GM19395 (cell line): ENCODE data around the gene PPP1R12B.

Experiments used
- ATAC-seq: cut with Tn5 transposase; IDR thresholded peaks from one replicate; pipeline ENCODE4 v1.9.1; 2021; ENCODE audit warnings: mild to moderate bottlenecking, moderate library complexity; ENCODE audit not compliant: unreplicated experiment

Gene PPP1R12B, protein sequence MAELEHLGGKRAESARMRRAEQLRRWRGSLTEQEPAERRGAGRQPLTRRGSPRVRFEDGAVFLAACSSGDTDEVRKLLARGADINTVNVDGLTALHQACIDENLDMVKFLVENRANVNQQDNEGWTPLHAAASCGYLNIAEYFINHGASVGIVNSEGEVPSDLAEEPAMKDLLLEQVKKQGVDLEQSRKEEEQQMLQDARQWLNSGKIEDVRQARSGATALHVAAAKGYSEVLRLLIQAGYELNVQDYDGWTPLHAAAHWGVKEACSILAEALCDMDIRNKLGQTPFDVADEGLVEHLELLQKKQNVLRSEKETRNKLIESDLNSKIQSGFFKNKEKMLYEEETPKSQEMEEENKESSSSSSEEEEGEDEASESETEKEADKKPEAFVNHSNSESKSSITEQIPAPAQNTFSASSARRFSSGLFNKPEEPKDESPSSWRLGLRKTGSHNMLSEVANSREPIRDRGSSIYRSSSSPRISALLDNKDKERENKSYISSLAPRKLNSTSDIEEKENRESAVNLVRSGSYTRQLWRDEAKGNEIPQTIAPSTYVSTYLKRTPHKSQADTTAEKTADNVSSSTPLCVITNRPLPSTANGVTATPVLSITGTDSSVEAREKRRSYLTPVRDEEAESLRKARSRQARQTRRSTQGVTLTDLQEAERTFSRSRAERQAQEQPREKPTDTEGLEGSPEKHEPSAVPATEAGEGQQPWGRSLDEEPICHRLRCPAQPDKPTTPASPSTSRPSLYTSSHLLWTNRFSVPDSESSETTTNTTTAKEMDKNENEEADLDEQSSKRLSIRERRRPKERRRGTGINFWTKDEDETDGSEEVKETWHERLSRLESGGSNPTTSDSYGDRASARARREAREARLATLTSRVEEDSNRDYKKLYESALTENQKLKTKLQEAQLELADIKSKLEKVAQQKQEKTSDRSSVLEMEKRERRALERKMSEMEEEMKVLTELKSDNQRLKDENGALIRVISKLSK

DNA sequence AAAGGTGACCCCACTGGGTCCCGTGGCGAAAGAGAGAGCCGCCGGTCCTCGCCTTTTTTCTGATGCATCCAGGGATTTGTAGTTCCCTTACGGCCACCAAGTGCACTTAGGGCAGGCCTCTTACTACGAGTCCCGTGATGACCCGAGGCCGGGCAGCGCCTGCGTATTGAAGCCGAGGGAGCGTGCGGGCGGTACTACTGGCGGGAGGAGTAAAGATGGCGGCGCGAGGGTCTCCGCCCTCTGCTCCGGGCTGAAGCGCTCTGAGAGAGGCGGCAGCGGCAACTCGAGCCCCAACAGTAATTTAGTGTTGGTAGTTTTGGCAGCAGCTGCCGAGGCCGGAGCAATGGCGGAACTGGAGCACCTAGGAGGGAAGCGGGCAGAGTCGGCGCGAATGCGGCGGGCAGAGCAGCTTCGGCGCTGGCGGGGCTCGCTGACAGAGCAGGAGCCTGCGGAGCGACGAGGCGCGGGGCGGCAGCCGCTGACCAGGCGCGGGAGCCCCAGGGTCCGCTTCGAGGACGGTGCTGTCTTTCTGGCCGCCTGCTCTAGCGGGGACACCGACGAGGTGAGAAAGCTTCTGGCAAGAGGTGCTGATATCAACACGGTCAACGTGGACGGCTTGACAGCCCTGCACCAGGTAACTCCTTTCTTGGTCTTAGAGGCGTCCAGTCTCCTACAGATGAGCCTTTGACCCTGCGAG is at the start of gene PPP1R12B:
PPP1R12B (plus strand) TSS at position 191 of the 697 bp plus-strand sequence; CDS start at position 344, 153 bp downstream.
- ATAC-seq = peak; percentile 96

DNA sequence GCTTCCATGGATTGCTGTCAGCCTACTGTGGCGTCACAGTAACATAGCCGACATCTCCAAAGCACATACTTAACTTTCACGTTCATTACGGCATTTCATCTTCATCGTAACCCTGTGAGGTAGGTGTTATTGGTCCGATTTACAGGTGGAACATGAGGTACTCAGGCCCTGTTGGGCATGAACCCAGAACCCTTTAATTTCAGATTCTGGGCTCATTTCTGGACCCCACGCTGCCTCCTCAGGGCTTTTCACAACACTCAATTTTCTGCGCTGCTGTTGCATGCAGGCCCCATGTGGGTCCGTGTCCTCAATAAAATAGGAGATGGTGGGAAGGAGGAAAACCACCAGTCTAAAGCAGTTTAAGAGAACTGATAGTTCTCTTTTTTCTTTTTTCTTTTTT is 46.3 kb upstream of the PPP1R12B start:
- no peak for ATAC-seq

DNA sequence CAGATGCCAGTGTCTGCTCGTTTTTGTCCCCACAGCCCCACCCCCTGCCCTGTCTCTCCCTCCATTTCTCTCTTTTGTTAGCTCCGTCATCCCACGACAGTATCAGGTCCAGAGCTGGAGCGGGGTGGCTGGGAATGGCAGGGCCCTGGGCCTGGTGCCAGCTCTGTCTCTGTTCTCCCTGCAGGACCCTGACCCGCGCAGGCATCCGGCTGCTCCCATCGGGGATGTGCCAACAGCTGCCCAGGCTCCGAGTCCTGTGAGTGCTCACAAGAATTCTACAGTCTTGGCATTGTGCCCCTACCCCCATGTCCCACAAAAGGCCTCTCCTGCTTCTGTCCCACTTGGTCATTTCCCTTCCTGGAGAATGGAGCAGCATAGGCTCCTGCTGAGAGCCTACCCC is 44.1 kb upstream of the PPP1R12B start:
- ATAC-seq = no peak

DNA sequence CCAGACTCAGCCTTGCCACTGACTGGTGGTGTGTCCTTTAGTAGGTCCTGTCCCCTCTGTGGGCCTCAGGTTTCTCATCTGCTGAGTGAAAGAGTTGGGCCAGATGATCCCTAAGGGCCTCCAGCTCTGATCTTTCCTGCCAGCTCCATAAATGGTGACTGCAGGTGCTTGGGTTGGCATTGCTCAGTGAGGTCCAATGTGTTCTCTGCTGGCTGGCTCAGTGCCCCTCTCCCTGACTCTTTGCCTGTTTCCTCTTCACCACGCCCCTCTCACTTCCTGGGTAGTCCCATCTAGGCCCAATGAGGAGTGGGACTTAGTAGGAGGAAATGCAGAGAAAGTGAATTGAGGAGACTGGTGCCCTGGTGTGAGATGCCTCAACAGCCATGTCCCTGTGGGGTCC is 43.3 kb upstream of the PPP1R12B start:
- no peak for ATAC-seq

DNA sequence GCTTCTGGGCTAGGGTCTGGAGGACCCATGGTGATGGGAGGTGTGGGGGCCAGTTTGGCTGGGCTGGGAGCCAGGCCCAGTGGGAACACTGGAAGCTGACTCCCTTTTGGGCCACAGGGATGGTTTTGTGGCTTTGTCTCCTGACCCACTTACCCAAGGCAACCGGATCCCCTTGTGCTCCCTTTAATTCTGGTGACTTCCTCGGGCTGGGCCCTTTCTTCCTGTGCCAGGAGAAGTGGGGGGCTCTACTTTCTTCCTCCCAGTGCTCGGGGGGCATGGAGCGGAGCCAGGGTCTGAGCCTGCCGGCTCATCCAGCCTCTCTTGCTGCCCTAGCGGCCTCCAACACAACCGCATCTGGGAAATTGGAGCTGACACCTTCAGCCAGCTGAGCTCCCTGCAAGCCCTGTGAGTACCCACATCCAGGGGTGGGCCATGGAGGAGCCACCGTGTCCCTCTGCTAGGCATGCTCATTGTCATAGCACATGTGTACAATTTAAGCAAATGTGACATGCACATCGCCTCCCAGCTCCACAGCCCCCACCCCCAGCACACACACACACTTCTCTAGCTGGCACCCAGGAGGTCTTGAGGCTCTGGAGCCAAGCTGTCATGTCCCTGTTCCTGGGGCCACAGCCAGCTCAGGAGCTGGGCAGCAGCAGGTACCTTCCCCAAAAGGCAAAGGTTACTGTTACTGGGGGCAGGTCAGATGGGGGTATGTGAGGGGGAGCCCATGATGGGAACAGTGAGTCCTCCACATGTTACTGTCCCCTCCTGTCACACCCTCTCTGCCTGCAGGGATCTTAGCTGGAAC is 41.8 kb upstream of the PPP1R12B start:
- no peak for ATAC-seq

DNA sequence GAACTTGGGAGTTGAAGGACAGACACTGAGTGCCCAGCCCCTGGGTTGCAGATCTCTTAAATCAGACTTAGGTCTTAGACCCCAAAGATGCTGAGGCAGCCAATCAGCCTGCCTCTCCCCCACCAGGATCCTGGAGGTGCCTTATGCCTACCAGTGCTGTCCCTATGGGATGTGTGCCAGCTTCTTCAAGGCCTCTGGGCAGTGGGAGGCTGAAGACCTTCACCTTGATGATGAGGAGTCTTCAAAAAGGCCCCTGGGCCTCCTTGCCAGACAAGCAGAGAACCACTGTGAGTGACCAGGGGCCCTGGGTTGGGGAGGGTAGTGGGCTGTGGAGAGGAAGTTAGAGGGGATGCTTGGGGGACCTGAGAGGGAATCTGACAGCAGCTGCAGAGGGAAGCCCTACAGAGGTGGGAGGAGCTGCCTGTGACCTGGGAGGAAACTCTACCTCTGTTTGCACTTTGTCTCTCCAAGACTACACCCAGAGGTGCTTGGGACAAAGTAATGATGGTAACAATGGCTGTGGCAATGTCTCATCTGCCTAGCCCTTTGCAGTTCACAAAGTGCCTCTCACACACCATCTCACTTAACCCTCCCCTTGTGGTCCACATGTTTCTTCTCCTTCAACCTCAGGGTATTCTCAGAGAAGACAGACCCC is 38.3 kb upstream of the PPP1R12B start:
- ATAC-seq = no peak

DNA sequence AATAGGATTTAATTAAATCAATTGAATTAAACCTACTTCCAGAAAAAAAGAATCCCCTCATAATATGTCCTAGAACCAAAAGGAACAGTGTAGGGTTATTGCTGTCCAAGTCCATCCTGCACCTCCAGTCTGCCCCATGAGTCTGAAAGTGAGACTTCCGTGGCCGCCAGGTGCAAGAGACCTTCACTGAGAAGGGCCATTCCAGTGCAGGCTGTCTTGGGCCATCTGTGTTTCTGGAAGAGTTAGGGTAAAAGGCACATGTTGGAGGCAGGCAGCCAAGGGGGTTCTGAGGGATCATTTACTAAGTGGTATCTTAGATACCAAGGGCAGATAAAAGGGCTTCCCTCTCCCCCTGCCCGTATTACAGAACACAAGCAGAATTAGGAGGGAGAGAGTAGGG is 37.8 kb upstream of the PPP1R12B start:
- no peak for ATAC-seq

DNA sequence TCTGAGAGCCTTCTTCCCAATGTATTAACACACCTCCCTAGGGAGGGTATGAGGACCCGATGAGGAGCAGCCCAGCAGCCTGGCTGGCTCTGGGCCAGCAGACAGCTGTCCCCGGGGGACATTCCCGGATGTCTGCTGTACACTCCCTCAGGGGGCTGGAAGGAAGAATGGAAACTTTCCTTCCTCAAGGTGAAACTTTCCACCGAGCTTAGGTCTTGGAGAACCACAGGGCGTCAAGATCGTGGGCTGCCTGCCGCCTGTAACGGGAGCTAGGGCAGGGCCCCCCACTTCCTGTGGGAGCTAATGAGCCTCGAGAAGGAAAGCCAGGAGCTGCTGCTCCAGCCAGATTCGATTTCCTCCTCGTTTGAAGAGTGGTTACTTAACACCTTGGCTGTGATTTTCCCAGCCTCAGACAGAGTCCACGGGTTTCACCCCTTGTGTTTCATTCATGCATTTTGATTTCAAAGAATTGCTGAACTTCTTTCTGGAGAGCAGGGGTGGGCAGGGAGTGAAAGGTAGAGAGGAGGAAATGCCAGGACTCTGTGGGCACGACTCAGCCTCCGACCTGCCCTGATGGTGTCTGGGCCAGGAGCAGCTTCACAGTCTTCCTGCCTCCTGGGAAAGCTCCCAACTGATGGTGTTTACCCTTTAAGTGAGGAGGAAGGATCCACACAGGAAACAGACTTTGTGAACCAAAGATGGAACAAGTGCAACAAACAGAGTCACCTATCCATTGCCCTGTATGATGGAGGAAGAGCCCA is 36.4 kb upstream of the PPP1R12B start:
- ATAC-seq = no peak

DNA sequence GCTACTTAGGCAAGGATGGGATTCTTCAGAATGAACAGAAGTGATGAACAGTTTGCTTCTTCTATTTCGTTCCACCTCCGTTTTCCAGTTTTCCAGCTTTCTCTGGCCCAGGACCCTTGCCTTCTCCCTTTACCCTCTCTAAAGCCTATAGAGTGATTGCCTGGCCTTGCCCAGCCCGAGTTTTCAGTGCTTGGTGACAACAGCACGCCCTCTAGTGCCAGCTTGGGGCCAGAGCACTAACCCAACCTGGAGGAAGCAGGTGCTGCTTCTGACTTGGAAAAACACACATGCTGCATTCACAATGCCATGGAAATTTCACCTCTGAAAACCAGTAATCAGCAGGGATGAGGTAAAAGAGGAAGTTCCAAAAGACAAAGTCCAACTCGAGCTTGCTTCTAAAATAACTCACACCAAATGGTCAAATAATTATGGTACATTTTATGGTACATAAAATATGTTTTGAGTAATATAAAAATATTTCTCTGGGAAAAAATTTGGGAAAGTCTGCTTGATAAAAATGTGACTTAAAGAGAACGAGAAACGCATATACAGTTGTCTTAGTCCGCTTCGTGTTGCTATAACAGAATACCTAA is 32.8 kb upstream of the PPP1R12B start:
- no peak for ATAC-seq

DNA sequence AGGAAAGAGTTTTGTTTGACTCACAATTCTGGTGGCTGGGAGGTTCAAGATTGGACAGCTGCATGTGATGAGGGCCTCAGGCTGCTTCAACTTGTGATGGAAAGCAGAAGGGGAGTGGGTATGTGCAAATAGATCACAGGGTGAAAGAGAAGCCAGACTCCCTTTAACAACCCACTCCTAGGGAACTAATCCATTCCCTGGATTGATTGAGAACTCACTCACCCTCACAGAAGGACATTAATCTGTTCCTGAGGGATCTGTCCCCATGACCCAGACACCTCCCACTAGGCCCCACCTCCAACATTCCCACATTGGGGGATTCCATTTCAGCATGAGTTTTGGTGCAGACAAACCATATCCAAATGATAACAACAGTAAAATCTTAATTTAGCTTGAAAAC is 32.3 kb upstream of the PPP1R12B start:
- no peak for ATAC-seq

DNA sequence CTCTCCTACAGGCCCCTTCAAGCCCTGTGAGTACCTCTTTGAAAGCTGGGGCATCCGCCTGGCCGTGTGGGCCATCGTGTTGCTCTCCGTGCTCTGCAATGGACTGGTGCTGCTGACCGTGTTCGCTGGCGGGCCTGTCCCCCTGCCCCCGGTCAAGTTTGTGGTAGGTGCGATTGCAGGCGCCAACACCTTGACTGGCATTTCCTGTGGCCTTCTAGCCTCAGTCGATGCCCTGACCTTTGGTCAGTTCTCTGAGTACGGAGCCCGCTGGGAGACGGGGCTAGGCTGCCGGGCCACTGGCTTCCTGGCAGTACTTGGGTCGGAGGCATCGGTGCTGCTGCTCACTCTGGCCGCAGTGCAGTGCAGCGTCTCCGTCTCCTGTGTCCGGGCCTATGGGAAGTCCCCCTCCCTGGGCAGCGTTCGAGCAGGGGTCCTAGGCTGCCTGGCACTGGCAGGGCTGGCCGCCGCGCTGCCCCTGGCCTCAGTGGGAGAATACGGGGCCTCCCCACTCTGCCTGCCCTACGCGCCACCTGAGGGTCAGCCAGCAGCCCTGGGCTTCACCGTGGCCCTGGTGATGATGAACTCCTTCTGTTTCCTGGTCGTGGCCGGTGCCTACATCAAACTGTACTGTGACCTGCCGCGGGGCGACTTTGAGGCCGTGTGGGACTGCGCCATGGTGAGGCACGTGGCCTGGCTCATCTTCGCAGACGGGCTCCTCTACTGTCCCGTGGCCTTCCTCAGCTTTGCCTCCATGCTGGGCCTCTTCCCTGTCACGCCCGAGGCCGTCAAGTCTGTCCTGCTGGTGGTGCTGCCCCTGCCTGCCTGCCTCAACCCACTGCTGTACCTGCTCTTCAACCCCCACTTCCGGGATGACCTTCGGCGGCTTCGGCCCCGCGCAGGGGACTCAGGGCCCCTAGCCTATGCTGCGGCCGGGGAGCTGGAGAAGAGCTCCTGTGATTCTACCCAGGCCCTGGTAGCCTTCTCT is 30.3 kb upstream of the PPP1R12B start:
- no peak for ATAC-seq

DNA sequence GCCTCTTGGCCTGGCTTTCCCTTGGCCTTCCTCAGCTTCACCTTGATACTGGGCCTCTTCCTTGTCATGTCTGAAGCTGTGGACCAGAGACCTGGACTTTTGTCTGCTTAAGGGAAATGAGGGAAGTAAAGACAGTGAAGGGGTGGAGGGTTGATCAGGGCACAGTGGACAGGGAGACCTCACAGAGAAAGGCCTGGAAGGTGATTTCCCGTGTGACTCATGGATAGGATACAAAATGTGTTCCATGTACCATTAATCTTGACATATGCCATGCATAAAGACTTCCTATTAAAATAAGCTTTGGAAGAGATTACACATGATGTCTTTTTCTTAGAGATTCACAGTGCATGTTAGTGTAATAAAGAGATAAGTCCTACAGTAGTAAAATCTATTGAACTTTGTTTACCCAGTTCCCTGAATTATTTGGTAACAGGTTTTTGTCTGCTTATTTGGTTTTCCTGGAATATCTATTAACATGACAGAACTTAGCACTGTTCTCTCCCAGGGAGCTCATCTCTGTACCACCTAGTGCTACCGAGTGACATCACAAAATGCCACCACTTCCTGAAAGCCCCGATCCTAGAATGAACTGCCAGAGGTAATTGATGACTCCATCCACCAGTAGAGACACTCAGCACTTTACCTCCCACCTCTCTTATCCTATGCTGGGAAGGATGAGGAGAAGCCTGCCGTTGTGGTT is 29.0 kb upstream of the PPP1R12B start:
- ATAC-seq = no peak

DNA sequence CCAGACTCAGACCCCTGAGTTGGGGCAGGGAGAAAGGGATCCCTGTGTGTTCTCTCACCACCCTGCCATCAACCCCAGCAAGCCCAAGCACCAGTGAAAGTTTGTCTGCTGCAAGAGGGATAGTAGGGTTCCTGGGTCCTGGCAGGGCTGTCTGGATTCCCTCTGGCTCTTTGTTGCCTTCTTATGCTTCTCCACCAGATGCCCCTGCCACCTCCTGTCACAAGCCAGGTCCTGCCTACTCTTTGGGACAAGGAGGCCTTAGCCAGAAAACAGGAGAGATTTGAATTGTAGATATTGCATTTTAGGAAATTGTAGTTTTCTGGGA is 28.5 kb upstream of the PPP1R12B start:
- no peak for ATAC-seq

DNA sequence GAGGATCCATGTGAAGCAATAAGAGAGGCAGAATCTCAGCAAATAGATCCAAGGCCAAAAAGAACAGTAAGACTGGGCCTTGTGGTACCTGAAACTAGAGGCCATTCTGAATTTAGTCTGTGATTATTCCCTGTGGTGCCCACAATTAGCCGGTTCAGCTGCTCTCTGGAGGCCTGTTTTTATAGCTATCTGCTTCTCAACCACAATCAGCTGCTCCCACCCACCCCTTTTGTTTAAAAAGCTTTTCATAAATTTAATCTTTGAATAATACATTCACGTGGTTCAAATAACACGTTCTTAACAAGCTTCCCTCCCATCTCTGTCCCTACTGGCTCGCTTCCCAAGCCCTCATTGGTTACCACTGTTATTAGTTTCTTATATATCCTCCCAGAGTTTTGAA is 24.8 kb upstream of the PPP1R12B start:
- no peak for ATAC-seq

DNA sequence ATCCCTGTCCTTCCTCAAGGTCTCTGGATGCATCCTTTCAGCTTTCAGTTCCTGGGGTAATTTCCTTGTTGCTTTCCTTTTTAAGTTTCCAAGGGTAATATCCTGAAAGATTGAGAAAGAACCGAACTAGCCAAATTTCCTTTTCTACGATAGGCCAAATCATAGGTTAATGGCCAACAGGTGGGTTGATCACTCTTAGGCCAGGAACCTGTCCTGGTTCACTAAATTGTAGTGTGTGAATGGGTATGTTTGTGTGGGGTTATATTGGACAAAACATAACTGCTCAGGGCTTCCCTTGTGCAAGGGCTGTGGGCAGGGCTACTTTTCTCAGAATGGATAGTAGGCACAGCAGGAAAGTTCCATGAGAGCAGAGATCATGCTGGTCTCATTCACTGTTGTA is 23.9 kb upstream of the PPP1R12B start:
- ATAC-seq = no peak

DNA sequence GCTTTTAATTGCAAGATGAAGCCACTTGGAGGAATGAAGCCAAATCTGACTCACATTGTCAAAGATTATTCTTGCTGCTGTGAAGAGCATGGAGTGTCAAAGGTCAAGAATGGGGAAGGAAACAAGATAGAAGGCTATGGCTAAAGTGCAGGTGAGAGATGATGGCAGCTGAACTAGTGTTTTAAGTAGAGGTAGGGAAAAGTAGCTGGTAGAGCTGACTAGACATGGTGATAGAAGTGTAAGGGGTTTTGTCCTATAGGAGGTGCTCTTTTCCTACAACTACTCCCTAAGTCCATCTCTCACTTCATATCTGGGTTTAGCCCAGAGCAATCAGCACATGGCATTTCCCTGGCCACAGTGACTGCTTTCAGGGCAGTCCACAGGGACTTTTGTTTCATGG is 18.6 kb upstream of the PPP1R12B start:
- ATAC-seq = no peak

DNA sequence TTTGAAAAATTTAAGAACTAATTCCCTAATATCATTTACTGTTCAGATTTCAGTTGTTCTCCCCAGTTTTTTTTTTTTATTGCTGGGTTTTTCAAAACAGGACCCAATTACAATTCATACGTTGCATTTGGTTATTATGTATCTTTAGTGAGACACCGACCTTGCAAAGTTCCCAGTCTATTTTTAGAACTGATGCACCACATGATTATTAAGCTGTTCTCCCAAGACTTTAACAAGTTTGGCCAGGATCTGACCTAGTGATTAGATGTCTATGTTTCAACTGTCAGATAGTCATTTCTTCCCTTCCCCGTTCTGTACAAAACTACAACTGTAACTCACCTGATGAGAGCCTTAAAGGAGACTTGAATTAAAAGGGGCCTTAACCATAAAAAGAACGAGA is 14.6 kb upstream of the PPP1R12B start:
- no peak for ATAC-seq
